GM12873 (cell line): ENCODE results near the gene GPRC5A.

Source experiments
- TF ChIP-seq, protein P1 (sequence below): IDR thresholded peaks from 2 replicates; pipeline ENCODE4 v1.5.1; 2012; ENCODE audit warnings: low read depth, mild to moderate bottlenecking, moderate library complexity, low read length, control low read depth; ENCODE audit not compliant: insufficient read depth; ENCODE audit errors: missing control alignments

GPRC5A gene

DNA sequence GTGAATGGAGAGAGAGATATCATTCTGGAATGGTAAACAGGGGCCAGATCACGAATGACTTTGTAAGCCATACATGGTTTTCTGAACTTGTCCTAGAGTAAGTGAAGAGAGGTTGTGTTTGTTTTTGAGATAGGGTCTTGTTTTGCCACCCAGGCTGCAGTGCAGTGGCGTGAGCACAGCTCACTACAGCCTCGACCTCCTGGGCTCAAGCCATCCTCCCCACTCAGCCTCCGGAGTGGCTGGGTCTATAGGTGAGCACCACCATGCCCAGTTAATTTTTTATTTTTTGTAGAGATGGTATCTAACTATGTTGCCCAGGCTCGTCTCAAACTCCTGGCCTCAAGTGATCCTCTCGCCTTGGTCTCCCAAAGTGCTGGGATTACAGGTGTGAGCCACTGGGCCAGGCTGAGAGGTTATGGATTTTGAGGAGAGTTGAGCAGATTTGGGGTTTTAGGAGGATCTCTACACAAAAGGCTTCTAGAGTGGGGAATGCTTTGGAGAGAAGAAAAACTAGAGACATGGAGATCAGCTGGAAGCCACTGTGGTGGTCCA, 19.7 kb upstream of the GPRC5A start:
- TF ChIP-seq, protein P1, sequence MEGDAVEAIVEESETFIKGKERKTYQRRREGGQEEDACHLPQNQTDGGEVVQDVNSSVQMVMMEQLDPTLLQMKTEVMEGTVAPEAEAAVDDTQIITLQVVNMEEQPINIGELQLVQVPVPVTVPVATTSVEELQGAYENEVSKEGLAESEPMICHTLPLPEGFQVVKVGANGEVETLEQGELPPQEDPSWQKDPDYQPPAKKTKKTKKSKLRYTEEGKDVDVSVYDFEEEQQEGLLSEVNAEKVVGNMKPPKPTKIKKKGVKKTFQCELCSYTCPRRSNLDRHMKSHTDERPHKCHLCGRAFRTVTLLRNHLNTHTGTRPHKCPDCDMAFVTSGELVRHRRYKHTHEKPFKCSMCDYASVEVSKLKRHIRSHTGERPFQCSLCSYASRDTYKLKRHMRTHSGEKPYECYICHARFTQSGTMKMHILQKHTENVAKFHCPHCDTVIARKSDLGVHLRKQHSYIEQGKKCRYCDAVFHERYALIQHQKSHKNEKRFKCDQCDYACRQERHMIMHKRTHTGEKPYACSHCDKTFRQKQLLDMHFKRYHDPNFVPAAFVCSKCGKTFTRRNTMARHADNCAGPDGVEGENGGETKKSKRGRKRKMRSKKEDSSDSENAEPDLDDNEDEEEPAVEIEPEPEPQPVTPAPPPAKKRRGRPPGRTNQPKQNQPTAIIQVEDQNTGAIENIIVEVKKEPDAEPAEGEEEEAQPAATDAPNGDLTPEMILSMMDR: no peak

DNA sequence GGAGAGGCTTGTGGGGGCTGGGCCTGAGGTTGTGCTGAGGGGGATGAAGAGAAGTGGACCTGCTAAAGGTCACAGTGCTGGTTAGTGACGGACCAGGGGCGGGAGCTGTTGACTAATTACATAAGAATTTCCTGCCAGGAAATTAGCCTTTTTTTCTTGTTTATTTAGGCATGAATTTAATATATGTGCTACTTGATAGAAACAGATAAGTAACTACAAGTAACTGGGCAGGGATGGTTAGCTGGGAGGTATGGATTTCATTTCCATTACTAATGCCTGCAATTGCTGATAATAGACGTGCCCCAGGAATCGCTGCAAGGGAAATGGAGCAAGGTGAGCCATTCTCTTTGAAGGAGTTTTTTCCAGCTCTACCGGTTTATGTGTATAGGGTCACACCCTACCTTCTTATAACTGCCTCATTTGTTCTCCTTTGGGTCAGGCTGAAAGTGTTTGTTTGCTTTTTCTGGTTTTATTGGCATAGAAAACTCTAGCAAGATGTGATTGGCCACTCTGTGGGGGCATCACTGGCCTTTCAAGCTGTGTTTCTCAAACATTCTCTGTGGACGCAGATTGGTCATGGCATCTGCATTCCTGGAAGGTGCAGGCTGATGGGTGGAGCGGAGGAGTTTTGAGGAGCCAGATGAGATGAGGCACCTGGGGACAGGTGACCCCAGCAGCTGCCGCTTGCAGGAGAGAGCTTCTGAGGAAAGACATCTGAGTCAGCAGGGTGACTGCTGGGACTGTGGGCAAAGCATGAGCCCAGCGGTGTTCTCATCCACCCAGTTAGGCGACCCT, 19.0 kb upstream of the GPRC5A start:
- TF ChIP-seq, protein P1: no peak

DNA sequence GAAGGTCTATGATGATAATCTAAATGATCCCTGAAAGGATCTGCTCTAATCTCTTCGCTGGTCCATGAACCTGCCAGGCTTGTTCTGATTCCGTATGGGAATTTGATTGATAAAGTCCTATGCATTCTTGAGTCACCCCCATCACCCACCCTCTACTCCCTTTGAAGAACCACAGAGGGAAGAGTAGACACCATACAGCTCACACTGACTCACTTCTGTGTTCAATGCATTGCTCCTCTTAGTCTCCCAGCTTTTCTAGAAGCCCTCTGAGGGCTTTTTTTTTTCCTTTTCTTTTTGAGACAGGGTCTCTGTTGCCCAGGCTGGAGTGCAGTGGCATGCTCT, 18.5 kb upstream of the GPRC5A start:
- TF ChIP-seq, protein P1: no peak

DNA sequence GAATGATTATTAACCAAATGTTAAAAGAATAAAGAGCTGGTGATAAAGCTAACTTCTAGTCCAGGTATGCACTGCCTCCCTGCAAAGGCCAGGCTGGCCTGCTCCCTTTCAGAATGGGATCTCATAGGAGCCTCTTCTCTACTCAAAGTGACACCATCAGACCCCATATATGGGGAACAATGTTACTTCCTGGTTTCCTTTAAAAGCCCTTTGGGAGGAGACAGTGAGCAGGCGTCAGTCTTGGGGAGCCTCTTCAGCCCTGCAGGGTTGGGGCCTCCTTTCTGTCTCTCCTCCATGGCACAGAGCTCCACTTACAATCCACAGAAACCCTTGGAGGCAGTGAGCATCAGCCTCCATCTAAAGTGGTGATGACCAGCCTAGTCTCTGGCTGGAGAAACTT, 17.3 kb upstream of the GPRC5A start:
- TF ChIP-seq, protein P1: no peak

DNA sequence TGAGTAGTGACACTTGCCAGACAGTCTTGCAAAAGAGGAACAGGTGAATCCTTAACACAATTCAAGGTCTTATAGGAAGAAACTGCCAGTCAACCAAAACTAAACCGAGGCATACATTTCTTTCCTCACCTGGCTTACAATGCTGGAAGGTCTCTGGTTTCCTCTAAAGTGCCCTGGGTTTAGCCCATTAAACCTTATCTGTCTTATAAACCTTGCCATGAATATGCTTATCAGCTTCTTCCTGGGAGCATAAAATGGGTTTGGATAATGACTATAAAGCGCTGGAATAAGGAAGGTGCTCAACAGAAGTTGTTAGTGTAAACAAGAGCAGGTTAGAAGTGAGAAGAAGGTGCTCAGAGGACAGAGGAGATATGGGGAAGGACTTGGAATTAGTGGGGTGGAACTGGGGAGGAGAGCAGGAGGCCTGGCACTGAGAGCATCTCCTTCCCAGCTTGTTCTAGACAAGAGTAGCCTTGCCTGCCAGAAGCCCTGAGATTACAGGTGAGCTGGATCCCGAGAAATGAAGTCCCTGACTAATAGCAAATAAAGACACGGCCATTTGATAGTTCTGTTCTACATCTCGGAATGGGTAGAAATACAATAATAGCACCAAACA, 14.1 kb upstream of the GPRC5A start:
- TF ChIP-seq, protein P1: no peak

DNA sequence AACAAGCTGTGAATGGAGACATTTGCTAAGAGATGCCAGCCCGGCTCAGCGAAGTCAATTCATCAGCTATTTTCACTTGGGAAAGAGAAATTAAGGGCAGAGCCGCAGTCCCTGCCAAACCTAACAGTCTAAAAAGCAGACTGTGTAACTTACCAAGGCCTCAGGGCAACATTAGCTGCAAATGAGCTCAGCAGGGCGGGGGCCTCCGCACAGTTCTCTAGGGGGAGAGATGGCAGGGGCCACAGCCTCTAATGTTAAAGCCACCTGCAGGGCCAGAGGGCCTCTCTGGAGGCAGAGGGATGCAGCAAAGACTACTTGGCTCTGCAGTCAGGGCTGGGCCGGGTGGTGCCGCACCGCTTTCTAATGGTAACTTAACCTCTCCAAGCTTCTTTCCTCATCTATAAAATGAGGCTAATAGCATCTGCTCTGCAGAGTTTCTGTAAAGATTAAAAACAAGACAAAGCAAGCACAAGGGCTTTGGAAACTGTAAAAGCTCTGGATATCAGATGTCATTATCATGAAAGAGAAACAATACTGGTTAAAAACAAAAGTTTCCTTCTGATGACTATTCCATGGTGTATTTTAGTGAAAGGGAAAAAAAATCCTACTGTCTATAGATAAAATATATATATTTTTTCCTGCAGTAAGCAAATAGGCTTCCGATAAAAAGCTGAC, 13.4 kb upstream of the GPRC5A start:
- TF ChIP-seq, protein P1: no peak

DNA sequence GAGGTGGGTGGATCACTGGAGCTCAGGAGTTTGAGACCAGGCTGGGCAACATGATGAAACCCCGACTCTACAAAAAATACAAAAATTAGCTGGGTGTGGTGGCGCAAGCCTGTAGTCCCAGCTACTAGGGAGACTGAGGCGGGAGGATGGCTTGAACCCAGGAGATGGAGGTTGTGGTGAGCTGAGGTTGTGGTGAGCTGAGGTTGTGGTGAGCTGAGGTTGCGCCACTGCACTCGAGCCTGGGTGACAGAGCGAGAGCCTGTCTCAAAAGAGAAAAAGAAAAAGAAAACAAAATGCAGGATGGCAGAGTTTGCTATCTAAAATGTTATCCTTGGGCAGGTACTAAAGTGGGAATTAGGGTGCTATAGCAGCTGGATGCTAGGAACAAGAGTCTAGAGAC, 10.8 kb upstream of the GPRC5A start:
- TF ChIP-seq, protein P1: no peak
